ENCODE results near the gene MAP3K13. TPM values are rescaled to one million over a fixed set of nuclear protein-coding genes. Genes with fewer than 3 reads are reported as not detected.
A peak's percentile ranks its signal among the peaks of the same experiment; 100 is the strongest.

The MAP3K13 gene
- total RNA-seq, 1 experiment from 2014 or later = 9.1 TPM

GRCh38 chr3:185498503-185499396, 135.8 kb downstream of the MAP3K13 start, which contains the start of gene TMEM41A (continued):
- TF ChIP-seq E2F4 (CRISPR knock-in tag; IDR thresholded peaks at IDR 0.05; ENCODE audit: borderline replicate concordance, low read depth) (peak; percentile 69; the same call in 1 of the 2 replicates), ARID4B (CRISPR knock-in tag; IDR thresholded peaks at IDR 0.05; ENCODE audit: borderline replicate concordance) (peak; percentile 93), SMAD3 (CRISPR knock-in tag; IDR thresholded peaks at IDR 0.05; ENCODE audit: borderline replicate concordance) (peak; percentile 86), ZNF281 (CRISPR knock-in tag; IDR thresholded peaks at IDR 0.05) (0 out of 2 replicates have a peak, but pooled peaks have one; percentile 66), ATF1 (CRISPR knock-in tag; IDR thresholded peaks at IDR 0.05) (0 out of 2 replicates have a peak, but pooled peaks have one; percentile 63), NR2C2 (CRISPR knock-in tag; IDR thresholded peaks at IDR 0.05) (0 out of 2 replicates have a peak, but pooled peaks have one; percentile 32), ESRRA (CRISPR knock-in tag; IDR thresholded peaks at IDR 0.05; ENCODE audit: borderline replicate concordance) (peak; percentile 83; the same call in 1 of the 2 replicates), FOXK1 (CRISPR knock-in tag; IDR thresholded peaks at IDR 0.05) (peak; percentile 83), ZNF512 (CRISPR knock-in tag; IDR thresholded peaks at IDR 0.05; ENCODE audit: borderline replicate concordance) (no peak), JUN (CRISPR knock-in tag; IDR thresholded peaks at IDR 0.05) (0 out of 2 replicates have a peak, but pooled peaks have one; percentile 41), OVOL2 (CRISPR knock-in tag; IDR thresholded peaks at IDR 0.05; ENCODE audit: borderline replicate concordance) (no peak)

- Mint-ChIP-seq H3K4me3 (no peak overlapping the region), H3K36me3 (no peaks in the 10 kb centered on the region), H3K9me3 (no peaks in the 10 kb centered on the region), H3K27ac (0 out of 2 replicates have a peak overlapping the region, but pooled peaks have one; percentile 12), H3K27me3 (ENCODE audit: low read depth) (peaks cover 17% of the 10 kb centered on the region), H3K4me1 (peaks cover 3% of the 10 kb centered on the region; the same call in 1 of the 2 replicates)
- TF ChIP-seq HMGXB4 (CRISPR knock-in tag; IDR thresholded peaks at IDR 0.05) = no peak
- TF ChIP-seq NR2C2 (CRISPR knock-in tag; IDR thresholded peaks at IDR 0.05) = no peak
- no peak for TF ChIP-seq ESRRA (CRISPR knock-in tag; IDR thresholded peaks at IDR 0.05; ENCODE audit: borderline replicate concordance)
- TF ChIP-seq E2F5 (CRISPR knock-in tag; IDR thresholded peaks at IDR 0.05) = no peak
- no peak for TF ChIP-seq NR1H2 (CRISPR knock-in tag; IDR thresholded peaks at IDR 0.05)
- no peak for TF ChIP-seq ZNF121 (CRISPR knock-in tag; IDR thresholded peaks at IDR 0.05)
- TF ChIP-seq ZNF317 (CRISPR knock-in tag; IDR thresholded peaks at IDR 0.05; ENCODE audit: borderline replicate concordance, low read depth) = no peak
- ChIA-PET CTCF (no interaction called here), POLR2A (no interaction called here)
- no peak for DNase-seq (ENCODE audit: low spot score)
- no peak for ATAC-seq
Observed at GRCh38 chr3:185502987-185503386, 140.1 kb downstream of the MAP3K13 start.

All from WTC11 (cell line).